ENCODE results near the gene TRERF1.

TRERF1 gene

DNA sequence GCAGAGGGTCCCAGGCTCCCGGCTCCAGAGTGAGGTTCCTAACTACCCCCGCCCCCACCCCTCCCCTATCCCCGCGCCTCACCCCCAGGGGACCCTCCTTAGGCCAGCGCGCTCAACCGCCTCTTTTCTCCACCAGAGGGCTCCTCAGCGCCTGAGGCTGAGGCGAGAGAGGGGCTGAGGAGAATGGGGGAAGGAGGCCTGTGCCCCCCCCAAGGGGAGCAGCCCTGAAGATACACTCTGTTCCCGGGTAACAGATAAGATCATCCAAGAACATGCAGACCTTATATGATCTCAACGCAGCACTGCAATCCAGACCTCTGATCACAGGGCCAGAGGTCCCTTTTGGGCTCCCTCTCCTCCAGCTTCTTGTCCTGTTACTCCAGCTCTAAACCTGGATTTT lies 190.8 kb downstream of the TRERF1 start:
- Histone ChIP-seq H3K27ac (no peak overlapping the region), H3K4me3 (no peak overlapping the region)
- DNase-seq (ENCODE audit: low spot score), result no peak
- no peak for TF ChIP-seq CTCF (IDR thresholded peaks at IDR 0.05)

DNA sequence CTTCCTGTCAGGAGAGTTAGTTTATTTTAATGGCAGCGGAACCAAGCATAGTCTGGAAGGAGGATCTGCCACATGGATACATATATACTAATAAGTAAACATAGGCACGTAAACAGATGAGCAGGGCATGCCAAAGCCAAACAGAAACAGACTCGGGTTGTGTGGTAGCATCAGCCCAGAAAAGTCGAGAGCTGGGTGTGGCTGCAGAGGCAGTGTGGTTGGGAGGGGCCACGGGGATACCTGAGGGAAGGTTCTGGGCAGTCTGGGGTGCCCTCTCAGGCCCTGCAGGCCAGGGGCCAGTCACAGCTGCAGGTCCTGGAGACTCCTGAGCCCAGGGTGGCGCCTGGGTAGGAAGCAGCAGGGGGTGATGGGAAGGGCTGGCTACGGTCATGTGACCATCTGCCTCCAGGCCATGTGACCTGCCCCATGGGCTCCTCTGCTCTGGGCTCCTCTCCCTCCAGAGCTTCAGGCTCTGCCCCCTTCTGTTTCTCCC lies 191.3 kb downstream of the TRERF1 start:
- Histone ChIP-seq H3K27ac (no peak overlapping the region), H3K4me3 (no peak overlapping the region)

DNA sequence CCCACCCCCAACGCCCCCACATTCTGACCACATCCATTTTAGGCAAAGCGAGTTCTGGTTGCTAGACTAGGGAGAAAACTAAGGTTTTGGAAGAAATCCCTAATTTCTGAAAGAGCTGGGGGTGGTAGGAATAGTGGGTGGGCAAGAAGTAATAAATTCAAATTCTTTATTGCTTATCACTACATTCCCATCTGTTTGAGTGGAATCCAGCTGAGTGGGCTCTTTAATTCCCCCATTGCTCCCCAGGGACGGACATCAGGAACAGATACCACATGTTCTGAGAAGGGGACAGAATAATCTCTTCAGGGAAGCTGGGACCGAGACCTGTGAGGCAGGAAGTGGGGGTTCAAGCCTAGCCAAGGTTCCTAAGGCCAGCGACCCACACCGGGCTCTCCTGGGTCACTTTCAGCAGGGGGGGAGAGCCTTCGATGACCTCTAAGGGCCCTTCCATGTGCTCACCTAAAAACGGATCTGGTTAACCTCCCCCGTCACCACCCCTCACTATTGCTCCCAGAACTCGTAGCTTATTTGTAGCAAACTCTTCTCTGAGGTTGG lies 191.8 kb downstream of the TRERF1 start:
- no peak for DNase-seq (ENCODE audit: low spot score)
- Histone ChIP-seq H3K4me3 (no peak overlapping the region), H3K27ac (no peak overlapping the region)
- no peak for TF ChIP-seq CTCF (IDR thresholded peaks at IDR 0.05)

More for the DNA sequence above, 191.3 kb downstream of the TRERF1 start:
- DNase-seq (ENCODE audit: low spot score), result peak; percentile 52
- no peak for TF ChIP-seq CTCF (IDR thresholded peaks at IDR 0.05)

DNA sequence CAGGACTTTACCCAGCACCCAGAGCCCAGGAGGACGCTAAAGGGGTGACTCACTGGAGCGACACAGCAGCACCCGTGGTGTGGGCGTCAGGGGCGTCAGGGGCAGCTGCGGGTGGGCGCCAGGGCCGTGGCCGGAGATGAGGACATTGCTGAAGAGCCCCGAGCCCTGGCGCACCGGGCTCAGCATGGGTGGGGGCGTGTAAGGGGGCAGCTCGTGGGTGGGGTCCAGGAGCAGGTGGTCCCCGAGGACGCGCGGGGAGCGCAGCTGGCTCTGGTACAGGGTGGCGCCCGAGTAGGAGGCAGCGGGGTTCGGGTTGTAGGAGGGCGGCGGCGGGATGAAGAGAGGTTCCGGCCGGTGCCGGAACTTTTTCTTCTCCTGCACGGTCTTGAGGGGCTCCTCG lies 192.4 kb downstream of the TRERF1 start:
- no peak overlapping the region for H3K27ac ChIP-seq
- TF ChIP-seq CTCF (IDR thresholded peaks at IDR 0.05), result no peak
- no peak overlapping the region for H3K4me3 ChIP-seq
- no peak for DNase-seq (ENCODE audit: low spot score)

- Histone ChIP-seq H3K27ac (no peak overlapping the region), H3K4me3 (no peak overlapping the region)
- no peak for DNase-seq (ENCODE audit: low spot score)
- no peak for TF ChIP-seq CTCF (IDR thresholded peaks at IDR 0.05)
Observed at GRCh38 chr6:42257614-42258013, 194.1 kb downstream of the TRERF1 start.

- H3K4me3 ChIP-seq, result no peak overlapping the region
- TF ChIP-seq CTCF (IDR thresholded peaks at IDR 0.05), result no peak
- no peak for DNase-seq (ENCODE audit: low spot score)
- no peak overlapping the region for H3K27ac ChIP-seq
Observed at GRCh38 chr6:42257063-42257462, 194.7 kb downstream of the TRERF1 start.

- no peak overlapping the region for H3K4me3 ChIP-seq
- no peak for TF ChIP-seq CTCF (IDR thresholded peaks at IDR 0.05)
- no peak for DNase-seq (ENCODE audit: low spot score)
- no peak overlapping the region for H3K27ac ChIP-seq
Observed at GRCh38 chr6:42255050-42255449, 196.7 kb downstream of the TRERF1 start.
